Stomach smooth muscle (tissue), 2 donors: ENCODE measurements around the gene GCGR.

Experiments used
- H3K27ac ChIP-seq: one replicate; pipeline ENCODE4 v1.7.0; 2013; ENCODE audit warnings: mild to moderate bottlenecking, low read length, inconsistent platforms
- H3K27me3 ChIP-seq, 2 donors: one replicate each; pipeline ENCODE4 v1.7.0; 2013; ENCODE audit warnings: low read length in 2 of 2; ENCODE audit not compliant: insufficient read depth in 2 of 2, control insufficient read depth in 1 of 2
- H3K36me3 ChIP-seq, 2 donors: one replicate each; pipeline ENCODE4 v1.7.0; 2013; ENCODE audit warnings: low read length in 2 of 2; ENCODE audit not compliant: control insufficient read depth in 2 of 2, insufficient read depth in 2 of 2
- H3K4me1 ChIP-seq: one replicate; pipeline ENCODE4 v1.7.0; 2013; ENCODE audit warnings: low read length; ENCODE audit not compliant: control insufficient read depth, insufficient read depth
- H3K4me3 ChIP-seq, 2 donors: one replicate each; pipeline ENCODE4 v1.7.0; 2013; ENCODE audit warnings: low read length in 2 of 2
- H3K9ac ChIP-seq, 2 donors: one replicate each; pipeline ENCODE4 v1.7.0; 2013; ENCODE audit warnings: low read length in 2 of 2, mild to moderate bottlenecking in 1 of 2
- H3K9me3 ChIP-seq, 2 donors: one replicate each; pipeline ENCODE4 v1.7.0; 2013; ENCODE audit warnings: low read length in 2 of 2; ENCODE audit not compliant: control insufficient read depth in 2 of 2
- donor health status: healthy.
- donor health status: Pancreatic carcinoma.

Gene GCGR

DNA sequence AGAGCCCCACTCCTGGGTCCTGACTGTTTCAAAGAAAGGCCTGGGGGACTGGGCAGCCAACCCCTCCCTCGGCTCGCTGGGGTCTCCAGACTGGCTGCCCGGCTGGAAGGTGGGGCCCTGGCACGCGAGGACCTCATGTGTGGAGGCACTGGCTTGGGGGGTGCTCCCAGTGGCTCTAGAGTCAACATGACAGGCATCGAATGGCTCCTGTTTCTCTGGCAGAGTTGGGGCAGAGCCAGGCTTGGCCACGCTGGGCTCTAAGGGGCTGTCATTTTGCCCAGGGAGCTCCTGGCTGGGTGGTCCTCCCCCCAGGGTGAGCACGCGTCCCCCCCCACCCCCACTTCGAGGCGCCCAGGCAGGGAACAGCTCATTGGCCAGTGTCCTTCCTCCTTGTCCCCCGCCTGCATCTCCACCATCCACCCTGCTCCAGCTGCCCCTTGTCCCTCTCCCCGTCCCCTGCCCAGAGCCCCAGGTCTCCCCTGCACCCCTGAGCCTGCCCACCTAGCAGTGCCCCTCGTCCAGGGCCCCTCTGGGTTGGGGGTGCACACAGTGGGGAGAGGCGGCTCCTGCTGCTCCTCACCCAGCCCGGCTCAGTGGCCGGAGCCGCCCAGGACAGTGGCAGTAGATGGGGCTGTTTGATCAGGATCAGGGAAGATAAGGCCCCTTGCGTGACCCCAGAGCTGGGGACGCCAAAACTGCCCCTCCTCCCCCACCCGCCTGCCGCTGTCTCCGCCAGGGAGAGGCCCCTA, 2.7 kb downstream of the GCGR start:
- no peak overlapping the region for H3K9ac ChIP-seq
- no peaks in the 10 kb centered on the region for H3K36me3 ChIP-seq
- no peak overlapping the region for H3K27ac ChIP-seq
- peaks cover 9% of the 10 kb centered on the region for H3K4me1 ChIP-seq
- peaks cover 45 to 68% of the 10 kb centered on the region in 2 donors for H3K27me3 ChIP-seq
- no peaks in the 10 kb centered on the region for H3K9me3 ChIP-seq
- H3K4me3 ChIP-seq: no peak overlapping the region

DNA sequence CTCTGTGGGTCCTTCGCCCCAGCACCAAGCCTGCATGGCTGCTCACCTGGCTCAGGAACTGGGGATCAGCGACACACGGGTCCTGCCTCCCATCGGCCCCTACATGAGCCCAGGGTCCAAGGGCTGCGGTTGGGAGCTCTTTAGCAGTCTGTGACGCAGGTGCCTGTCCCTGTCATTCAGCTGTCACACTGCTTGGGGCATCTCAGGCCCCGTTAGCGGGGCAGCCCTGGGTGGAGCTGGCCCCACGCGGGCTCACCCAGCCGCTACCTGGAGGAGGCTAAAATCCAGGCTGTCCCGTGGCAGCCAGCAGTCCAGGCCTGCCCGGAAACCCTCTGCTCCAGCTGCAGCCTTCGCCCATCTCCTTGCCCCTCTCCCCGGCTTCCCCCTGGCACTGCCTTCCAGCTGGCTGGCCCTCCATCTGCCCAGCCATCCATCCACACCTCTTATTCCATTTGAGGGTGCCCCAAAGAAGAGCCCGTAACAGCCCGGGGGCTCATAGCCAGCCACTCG, 3.3 kb downstream of the GCGR start:
- Histone ChIP-seq H3K27ac (no peak overlapping the region), H3K4me1 (peaks cover 9% of the 10 kb centered on the region), H3K27me3 (peaks cover 42 to 65% of the 10 kb centered on the region in 2 donors), H3K9me3 (no peaks in the 10 kb centered on the region), H3K36me3 (no peaks in the 10 kb centered on the region), H3K4me3 (no peak overlapping the region), H3K9ac (no peak overlapping the region)

DNA sequence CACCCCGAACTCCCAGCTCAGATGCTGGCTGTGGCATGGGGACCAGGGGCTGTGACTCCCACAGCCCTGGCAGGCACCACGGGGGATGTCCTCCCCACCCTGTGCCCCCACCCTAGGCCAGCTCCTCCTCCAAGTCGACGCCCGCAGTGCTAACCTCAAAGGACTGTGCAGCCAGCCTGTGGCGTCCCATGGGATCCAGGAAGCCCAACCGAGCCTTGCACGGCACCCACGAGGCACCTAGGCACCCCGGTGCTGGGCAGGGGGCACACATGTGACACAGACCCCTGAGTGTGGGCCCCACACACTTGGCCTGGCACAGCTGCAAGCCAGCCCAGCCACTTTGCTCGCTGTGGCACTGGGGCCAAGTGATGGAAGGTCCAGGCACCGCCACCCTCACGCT, 3.9 kb downstream of the GCGR start:
- H3K27me3 ChIP-seq: peaks cover 38 to 61% of the 10 kb centered on the region in 2 donors
- no peaks in the 10 kb centered on the region for H3K9me3 ChIP-seq
- H3K36me3 ChIP-seq: no peaks in the 10 kb centered on the region
- no peak overlapping the region for H3K9ac ChIP-seq
- no peak overlapping the region for H3K27ac ChIP-seq
- H3K4me3 ChIP-seq: no peak overlapping the region
- peaks cover 9% of the 10 kb centered on the region for H3K4me1 ChIP-seq

DNA sequence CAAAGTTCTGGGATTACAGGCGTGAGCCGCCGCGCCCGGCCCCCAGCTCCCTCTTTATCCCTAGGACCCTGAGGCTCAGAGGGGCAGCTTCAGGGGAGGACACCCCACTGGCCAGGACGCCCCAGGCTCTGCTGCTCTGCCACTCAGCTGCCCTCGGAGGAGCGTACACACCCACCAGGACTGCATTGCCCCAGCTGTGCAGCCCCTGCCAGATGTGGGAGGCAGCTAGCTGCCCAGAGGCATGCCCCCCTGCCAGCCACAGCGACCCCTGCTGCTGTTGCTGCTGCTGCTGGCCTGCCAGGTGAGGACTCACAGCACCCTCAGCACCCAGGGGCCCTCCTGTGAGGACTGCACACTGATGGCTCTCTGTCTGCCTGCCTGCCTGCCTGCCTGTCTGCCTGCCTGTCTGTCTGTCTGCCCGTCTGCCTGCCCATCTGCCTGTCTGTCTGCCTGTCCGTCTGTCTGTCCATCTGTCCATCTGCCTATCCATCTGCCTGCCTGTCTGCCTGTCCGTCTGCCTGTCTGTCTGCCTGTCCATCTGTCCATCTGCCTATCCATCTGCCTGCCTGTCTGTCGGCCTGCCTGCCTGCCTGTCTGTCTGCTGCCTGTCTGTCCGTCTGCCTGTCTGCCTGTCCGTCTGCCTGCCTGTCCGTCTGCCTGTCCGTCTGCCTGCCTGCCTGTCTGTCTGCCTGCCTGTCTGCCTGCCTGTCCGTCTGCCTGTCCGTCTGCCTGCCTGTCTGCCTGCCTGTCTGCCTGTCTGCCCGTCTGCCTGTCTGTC, 5.0 kb downstream of the GCGR start:
- no peaks in the 10 kb centered on the region for H3K36me3 ChIP-seq
- H3K9ac ChIP-seq: no peak overlapping the region
- H3K4me1 ChIP-seq: peaks cover 3% of the 10 kb centered on the region
- no peak overlapping the region for H3K4me3 ChIP-seq
- peaks cover 39 to 50% of the 10 kb centered on the region in 2 donors for H3K27me3 ChIP-seq
- no peaks in the 10 kb centered on the region for H3K9me3 ChIP-seq
- H3K27ac ChIP-seq: no peak overlapping the region

- peaks cover 39 to 43% of the 10 kb centered on the region in 2 donors for H3K27me3 ChIP-seq
Measured at GRCh38 chr17:81809556-81809998, 5.6 kb downstream of the GCGR start.

GRCh38 chr17:81810476-81810875, 6.5 kb downstream of the GCGR start:
- Histone ChIP-seq H3K4me1 (no peaks in the 10 kb centered on the region), H3K27ac (no peak overlapping the region), H3K9me3 (no peaks in the 10 kb centered on the region), H3K4me3 (no peak overlapping the region), H3K36me3 (no peaks in the 10 kb centered on the region), H3K9ac (no peak overlapping the region), H3K27me3 (peaks cover 37 to 39% of the 10 kb centered on the region in 2 donors)

More at GRCh38 chr17:81809556-81809998, 5.6 kb downstream of the GCGR start:
- Histone ChIP-seq H3K4me1 (no peaks in the 10 kb centered on the region), H3K9ac (no peak overlapping the region), H3K27ac (no peak overlapping the region), H3K4me3 (no peak overlapping the region), H3K36me3 (no peaks in the 10 kb centered on the region), H3K9me3 (no peaks in the 10 kb centered on the region)

DNA sequence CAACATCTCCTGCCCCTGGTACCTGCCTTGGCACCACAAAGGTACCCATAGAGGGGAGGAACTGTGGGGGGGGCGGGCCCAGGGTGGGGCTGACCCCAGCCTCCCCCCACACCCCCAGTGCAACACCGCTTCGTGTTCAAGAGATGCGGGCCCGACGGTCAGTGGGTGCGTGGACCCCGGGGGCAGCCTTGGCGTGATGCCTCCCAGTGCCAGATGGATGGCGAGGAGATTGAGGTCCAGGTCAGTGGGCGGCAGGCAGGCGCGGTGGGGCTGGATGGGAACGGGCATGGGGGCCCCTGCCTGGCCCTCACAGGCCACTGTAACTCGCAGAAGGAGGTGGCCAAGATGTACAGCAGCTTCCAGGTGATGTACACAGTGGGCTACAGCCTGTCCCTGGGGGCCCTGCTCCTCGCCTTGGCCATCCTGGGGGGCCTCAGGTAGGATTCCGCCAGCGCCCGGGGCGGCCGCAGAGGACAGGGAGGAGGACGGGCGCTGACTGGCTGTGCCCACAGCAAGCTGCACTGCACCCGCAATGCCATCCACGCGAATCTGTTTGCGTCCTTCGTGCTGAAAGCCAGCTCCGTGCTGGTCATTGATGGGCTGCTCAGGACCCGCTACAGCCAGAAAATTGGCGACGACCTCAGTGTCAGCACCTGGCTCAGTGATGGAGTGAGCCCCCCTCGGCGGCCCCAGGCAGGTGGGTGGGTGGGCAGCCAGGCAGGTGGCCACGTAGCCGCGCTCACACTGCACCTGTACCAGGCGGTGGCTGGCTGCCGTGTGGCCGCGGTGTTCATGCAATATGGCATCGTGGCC, 7.1 kb downstream of the GCGR start:
- Histone ChIP-seq H3K36me3 (no peaks in the 10 kb centered on the region), H3K27me3 (peaks cover 32 to 38% of the 10 kb centered on the region in 2 donors), H3K4me1 (no peaks in the 10 kb centered on the region), H3K27ac (no peak overlapping the region), H3K4me3 (no peak overlapping the region), H3K9me3 (no peaks in the 10 kb centered on the region), H3K9ac (no peak overlapping the region)

DNA sequence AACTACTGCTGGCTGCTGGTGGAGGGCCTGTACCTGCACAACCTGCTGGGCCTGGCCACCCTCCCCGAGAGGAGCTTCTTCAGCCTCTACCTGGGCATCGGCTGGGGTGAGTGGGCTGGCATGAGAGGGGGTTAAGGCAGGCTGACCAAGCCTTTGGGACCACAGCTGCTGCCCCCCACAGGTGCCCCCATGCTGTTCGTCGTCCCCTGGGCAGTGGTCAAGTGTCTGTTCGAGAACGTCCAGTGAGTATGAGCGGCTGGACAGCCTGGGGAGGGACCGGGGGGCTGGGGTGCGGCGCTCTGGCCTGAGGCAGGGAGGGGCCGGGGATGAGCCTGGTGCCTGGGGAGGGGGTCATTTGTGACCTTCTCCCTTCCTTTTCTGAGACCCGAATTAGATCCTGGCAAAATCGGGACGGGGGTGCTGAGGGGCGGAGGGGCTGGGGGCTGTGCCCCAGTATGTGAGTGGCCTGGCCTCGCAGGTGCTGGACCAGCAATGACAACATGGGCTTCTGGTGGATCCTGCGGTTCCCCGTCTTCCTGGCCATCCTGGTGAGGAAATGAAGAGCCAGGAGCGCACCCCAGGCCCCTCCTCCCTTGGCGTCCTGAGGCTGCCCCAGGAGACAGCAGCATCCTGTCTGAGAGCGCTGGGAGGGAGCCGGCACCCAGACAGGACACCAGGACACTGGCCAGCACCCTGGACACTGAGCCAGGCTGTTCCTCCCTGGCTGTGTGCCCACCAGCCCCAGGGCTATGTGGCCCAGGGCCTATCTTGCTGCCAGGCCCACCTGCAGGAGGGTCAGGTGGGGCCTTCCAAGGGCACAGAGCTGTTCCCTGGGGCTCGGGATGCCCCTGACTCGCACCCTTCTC, 8.0 kb downstream of the GCGR start:
- Histone ChIP-seq H3K4me3 (no peak overlapping the region), H3K9ac (no peak overlapping the region), H3K36me3 (no peaks in the 10 kb centered on the region), H3K27me3 (peaks cover 27 to 35% of the 10 kb centered on the region in 2 donors), H3K9me3 (no peaks in the 10 kb centered on the region), H3K4me1 (no peaks in the 10 kb centered on the region), H3K27ac (no peak overlapping the region)

DNA sequence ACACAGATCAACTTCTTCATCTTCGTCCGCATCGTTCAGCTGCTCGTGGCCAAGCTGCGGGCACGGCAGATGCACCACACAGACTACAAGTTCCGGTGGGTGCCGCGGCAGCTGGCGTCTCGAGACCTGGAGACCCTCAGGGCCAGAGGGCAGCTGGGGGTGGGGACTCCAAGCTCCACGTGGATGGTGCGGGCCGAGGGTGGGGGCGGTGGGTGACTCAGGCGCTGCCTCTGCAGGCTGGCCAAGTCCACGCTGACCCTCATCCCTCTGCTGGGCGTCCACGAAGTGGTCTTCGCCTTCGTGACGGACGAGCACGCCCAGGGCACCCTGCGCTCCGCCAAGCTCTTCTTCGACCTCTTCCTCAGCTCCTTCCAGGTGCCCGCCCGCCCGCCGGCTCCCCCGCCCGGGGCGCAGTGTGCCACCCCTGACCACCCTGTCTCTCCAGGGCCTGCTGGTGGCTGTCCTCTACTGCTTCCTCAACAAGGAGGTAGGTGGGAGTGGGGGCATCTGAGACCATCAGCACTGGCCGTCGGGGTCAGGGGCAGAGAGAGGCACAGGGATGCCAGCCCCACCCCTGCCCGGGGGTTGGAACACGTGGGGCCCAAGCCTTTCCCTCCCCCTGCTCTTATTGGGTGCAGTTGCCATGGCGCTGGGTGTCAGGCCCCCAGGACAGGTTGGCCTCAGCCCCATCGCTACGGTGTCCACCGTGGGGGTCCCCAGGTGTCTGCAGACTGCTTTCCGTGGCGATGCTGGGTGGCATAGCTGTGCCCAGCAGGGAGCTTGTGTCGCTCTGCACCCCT, 8.8 kb downstream of the GCGR start:
- H3K4me1 ChIP-seq: no peaks in the 10 kb centered on the region
- H3K36me3 ChIP-seq: no peaks in the 10 kb centered on the region
- H3K27me3 ChIP-seq: peaks cover 21 to 32% of the 10 kb centered on the region in 2 donors
- no peaks in the 10 kb centered on the region for H3K9me3 ChIP-seq
- no peak overlapping the region for H3K9ac ChIP-seq
- H3K27ac ChIP-seq: no peak overlapping the region
- H3K4me3 ChIP-seq: no peak overlapping the region
